ENCODE measurements around the gene SLC10A7. TPM values are rescaled to one million over a fixed set of nuclear protein-coding genes. Genes with fewer than 3 reads are reported as not detected.

Gene SLC10A7
- total RNA-seq, 2 donors from 2014 or later: 28.3 to 31.9 TPM

GRCh38 chr4:146245850-146246249, 275.9 kb downstream of the SLC10A7 start:
- Mint-ChIP-seq H3K27ac (no peak overlapping the region), H3K9me3 (no peaks in the 10 kb centered on the region), H3K36me3 (ENCODE audit: insufficient read depth in 2 of 2) (no peaks in the 10 kb centered on the region), H3K4me1 (ENCODE audit: low read depth) (peaks cover 52% of the 10 kb centered on the region), H3K27me3 (ENCODE audit: low read depth) (no peaks in the 10 kb centered on the region), H3K4me3 (no peak overlapping the region)
- DNase-seq: no peak
- no peak for ATAC-seq (replicated peaks in 1 of 2)

DNA sequence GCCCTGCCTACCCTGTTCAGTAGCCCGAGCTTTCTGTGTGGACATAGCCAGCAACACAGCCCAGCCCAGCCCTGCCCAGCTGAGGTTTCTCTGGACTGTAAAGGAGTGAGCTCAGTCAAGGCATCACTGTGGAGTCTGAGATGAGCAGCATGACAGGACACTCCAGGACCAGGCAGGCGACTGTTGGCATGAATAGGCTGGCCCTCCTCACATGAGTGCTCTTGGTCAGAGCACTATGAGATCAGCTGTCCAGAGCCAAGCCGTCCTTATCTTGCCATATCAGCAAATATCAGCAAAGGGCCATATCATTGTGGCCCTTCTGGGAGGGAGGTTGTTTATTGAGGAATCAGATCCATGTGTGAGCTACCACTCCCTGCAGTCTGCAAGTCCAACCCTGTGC, 276.5 kb downstream of the SLC10A7 start:
- H3K4me3 Mint-ChIP-seq: no peak overlapping the region
- no peak overlapping the region for H3K27ac Mint-ChIP-seq
- H3K9me3 Mint-ChIP-seq: no peaks in the 10 kb centered on the region
- H3K36me3 Mint-ChIP-seq (ENCODE audit: insufficient read depth in 2 of 2): no peaks in the 10 kb centered on the region
- no peaks in the 10 kb centered on the region for H3K27me3 Mint-ChIP-seq (ENCODE audit: low read depth)
- H3K4me1 Mint-ChIP-seq (ENCODE audit: low read depth): peaks cover 52% of the 10 kb centered on the region
- ATAC-seq (replicated peaks in 1 of 2) (no peak), DNase-seq (no peak)

- Mint-ChIP-seq H3K36me3 (ENCODE audit: insufficient read depth in 2 of 2) (no peaks in the 10 kb centered on the region), H3K27me3 (ENCODE audit: low read depth) (no peaks in the 10 kb centered on the region), H3K27ac (no peak overlapping the region), H3K4me1 (ENCODE audit: low read depth) (peaks cover 52% of the 10 kb centered on the region), H3K9me3 (no peaks in the 10 kb centered on the region), H3K4me3 (peak overlapping the region; percentile 82 to 85)
- ATAC-seq (replicated peaks in 1 of 2): no peak
- DNase-seq: no peak
Observed at GRCh38 chr4:146244496-146244895, 277.2 kb downstream of the SLC10A7 start.

DNA sequence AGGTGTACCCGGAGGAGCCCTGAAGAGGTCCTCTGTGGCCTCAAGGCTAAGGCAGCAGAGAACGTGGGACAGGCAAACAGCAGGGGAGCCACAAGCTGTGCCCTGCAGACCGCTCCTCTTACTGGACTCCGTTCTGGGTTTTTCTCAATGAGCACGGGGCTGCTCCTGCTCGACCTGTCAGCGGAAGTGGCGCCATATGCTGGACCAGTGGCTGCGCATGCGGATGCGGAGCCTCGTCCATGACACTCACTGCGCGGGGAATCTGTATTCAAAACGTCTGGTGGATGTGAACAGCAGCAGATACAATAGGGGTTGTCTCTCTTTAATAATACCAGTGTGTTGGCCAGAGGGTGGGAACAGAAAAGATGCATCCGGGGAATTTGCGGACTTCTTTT, 277.9 kb downstream of the SLC10A7 start:
- peaks cover 52% of the 10 kb centered on the region for H3K4me1 Mint-ChIP-seq (ENCODE audit: low read depth)
- H3K27me3 Mint-ChIP-seq (ENCODE audit: low read depth): no peaks in the 10 kb centered on the region
- ATAC-seq (replicated peaks in 1 of 2) (no peak), DNase-seq (no peak)
- H3K27ac Mint-ChIP-seq: no peak overlapping the region
- H3K36me3 Mint-ChIP-seq (ENCODE audit: insufficient read depth in 2 of 2): no peaks in the 10 kb centered on the region
- peak overlapping the region; percentile 82 to 85 for H3K4me3 Mint-ChIP-seq
- H3K9me3 Mint-ChIP-seq: no peaks in the 10 kb centered on the region

DNA sequence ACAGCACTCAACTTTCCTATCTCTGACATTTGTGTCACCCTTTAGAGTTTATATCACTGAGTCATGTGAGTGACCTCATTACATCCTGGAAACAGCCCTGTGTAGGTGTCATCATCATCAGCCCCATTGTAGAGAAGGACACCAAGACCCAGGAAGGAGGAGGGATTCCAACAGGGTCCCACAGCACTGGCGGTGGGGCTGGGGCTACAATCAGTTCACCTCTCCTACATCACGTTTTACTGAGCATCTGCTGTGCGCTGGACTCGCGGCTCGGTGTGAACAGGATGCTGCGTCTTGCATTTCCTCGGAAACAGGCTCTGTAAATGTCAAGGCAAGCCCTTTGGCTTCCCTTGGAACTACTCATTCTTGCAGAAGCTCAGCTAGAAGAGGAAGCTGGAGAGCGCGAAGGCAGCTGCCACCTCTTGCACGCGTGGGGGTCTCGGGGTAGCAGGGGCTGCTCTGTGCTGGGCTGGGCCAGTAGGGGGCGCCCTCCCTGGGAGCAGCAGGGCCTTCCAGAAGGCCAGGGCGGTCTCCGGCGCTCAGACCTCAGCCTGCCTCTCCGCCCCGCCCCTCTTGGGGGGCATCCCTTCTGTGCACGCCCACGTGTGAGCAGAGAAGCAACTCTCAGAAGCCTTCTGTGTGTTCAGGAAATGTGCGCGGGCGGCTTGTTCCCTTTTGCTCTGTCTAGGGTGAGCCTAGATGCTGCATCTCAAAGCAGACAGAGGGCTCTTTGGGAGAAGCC, 278.4 kb downstream of the SLC10A7 start:
- Mint-ChIP-seq H3K27me3 (ENCODE audit: low read depth) (no peaks in the 10 kb centered on the region), H3K9me3 (no peaks in the 10 kb centered on the region), H3K27ac (peak overlapping the region; percentile 87), H3K36me3 (ENCODE audit: insufficient read depth in 2 of 2) (no peaks in the 10 kb centered on the region), H3K4me1 (ENCODE audit: low read depth) (peaks cover 52% of the 10 kb centered on the region), H3K4me3 (peak overlapping the region; percentile 82 to 85)
- ATAC-seq (replicated peaks in 1 of 2): peak; percentile 79 to 82
- peak; percentile 79 to 80 for DNase-seq

- ATAC-seq (replicated peaks in 1 of 2) (no peak), DNase-seq (no peak)
- Mint-ChIP-seq H3K4me1 (ENCODE audit: low read depth) (peaks cover 20% of the 10 kb centered on the region), H3K27ac (no peak overlapping the region), H3K4me3 (no peak overlapping the region), H3K36me3 (ENCODE audit: insufficient read depth in 2 of 2) (no peaks in the 10 kb centered on the region), H3K9me3 (no peaks in the 10 kb centered on the region), H3K27me3 (ENCODE audit: low read depth) (peaks cover 7% of the 10 kb centered on the region)
Observed at GRCh38 chr4:146238107-146238506, 283.6 kb downstream of the SLC10A7 start.

DNA sequence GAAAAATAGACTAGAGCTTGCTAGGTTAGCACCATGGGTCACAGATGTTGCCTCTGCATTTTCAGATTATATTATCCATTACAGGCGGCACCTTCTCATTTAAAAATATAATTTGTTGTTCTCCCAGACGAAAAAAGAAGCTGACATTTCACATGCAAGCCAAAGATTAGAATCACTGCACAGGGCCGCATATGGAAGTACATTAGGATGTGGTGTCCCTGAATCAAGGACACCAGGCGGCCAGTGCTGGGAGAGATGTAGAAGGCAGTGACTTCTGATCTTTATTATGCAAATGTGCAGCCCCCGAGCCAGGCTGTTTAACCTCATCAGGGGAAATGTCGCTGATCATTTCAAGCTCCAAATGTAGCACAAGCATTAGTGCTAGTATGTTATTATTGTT, 284.6 kb downstream of the SLC10A7 start:
- Mint-ChIP-seq H3K4me3 (no peak overlapping the region), H3K4me1 (ENCODE audit: low read depth) (peaks cover 12% of the 10 kb centered on the region), H3K27me3 (ENCODE audit: low read depth) (peaks cover 7% of the 10 kb centered on the region), H3K36me3 (ENCODE audit: insufficient read depth in 2 of 2) (no peaks in the 10 kb centered on the region), H3K27ac (no peak overlapping the region), H3K9me3 (peaks cover under 1 to 4% of the 10 kb centered on the region in 2 donors)
- DNase-seq (no peak), ATAC-seq (replicated peaks in 1 of 2) (no peak)

- peaks cover 7% of the 10 kb centered on the region for H3K27me3 Mint-ChIP-seq (ENCODE audit: low read depth)
- H3K9me3 Mint-ChIP-seq: peaks cover 5 to 6% of the 10 kb centered on the region in 2 donors
- H3K4me3 Mint-ChIP-seq: no peak overlapping the region
- no peaks in the 10 kb centered on the region for H3K36me3 Mint-ChIP-seq (ENCODE audit: insufficient read depth in 2 of 2)
- ATAC-seq (replicated peaks in 1 of 2) (no peak), DNase-seq (no peak)
- H3K4me1 Mint-ChIP-seq (ENCODE audit: low read depth): peaks cover 3% of the 10 kb centered on the region
- H3K27ac Mint-ChIP-seq: no peak overlapping the region
Observed at GRCh38 chr4:146236216-146236615, 285.5 kb downstream of the SLC10A7 start.

DNA sequence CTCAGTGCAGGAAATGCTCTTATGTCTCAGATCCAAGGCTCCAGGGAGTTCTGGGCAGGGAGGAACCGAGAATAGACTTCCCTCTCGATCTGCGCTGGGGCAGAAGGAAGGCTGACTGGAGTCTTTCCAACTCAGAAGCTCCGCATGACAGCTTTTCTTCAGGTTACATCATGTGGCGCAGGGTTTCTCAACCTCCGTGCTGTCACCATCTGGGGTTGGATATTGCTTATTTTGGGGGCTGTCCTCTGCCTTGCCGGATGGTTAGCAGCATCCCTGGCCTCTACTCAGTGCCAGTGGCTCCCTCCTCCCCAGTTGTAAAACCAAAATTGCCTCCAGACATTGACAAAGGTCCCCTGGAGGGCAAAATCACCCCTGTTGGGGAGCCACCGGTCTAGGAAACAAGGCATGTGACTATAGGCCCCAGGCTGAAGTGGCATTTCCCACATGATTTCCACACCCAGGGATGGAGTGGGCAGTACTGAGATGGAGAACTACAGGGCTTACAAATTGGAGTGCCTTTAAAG, 286.0 kb downstream of the SLC10A7 start:
- Mint-ChIP-seq H3K36me3 (ENCODE audit: insufficient read depth in 2 of 2) (no peaks in the 10 kb centered on the region), H3K27me3 (ENCODE audit: low read depth) (peaks cover 7% of the 10 kb centered on the region), H3K4me3 (no peak overlapping the region), H3K27ac (no peak overlapping the region), H3K9me3 (peaks cover 5 to 6% of the 10 kb centered on the region in 2 donors), H3K4me1 (ENCODE audit: low read depth) (no peaks in the 10 kb centered on the region)
- no peak for ATAC-seq (replicated peaks in 1 of 2)
- no peak for DNase-seq

DNA sequence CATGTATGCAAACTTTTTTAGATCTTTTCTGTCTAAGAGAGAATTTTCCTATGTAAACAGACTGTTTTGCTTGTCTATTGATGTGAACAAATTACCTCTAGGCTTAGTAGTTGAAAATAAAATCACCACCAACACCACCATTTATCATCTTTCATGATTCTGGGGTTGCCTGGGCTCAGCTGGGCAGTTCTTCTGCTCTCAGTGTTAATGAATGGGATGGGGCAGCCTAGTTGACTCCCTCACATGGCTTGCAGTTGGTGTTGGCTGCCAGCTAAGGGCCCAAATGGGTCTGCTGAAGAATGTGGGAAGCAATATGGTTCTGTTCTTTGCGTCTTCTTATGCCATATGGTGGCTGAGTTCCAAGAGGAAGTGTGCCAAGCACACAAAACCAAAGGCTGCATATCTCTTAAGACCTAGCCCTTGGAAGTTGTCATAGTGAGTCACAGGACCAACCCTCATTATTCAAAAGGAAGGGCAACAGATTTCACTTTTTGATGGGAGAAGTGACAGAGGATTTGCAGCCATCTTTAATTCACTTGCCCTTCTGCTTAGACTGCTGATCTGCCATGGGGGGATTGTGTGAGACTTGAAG, 289.5 kb downstream of the SLC10A7 start:
- ATAC-seq (replicated peaks in 1 of 2): no peak
- H3K36me3 Mint-ChIP-seq (ENCODE audit: insufficient read depth in 2 of 2): no peaks in the 10 kb centered on the region
- H3K9me3 Mint-ChIP-seq: peaks cover 5 to 6% of the 10 kb centered on the region in 2 donors
- H3K27ac Mint-ChIP-seq: no peak overlapping the region
- no peaks in the 10 kb centered on the region for H3K4me1 Mint-ChIP-seq (ENCODE audit: low read depth)
- no peak overlapping the region for H3K4me3 Mint-ChIP-seq
- no peaks in the 10 kb centered on the region for H3K27me3 Mint-ChIP-seq (ENCODE audit: low read depth)
- no peak for DNase-seq

GRCh38 chr4:146229406-146229805, 292.3 kb downstream of the SLC10A7 start:
- Mint-ChIP-seq H3K4me1 (ENCODE audit: low read depth) (no peaks in the 10 kb centered on the region), H3K27ac (no peak overlapping the region), H3K36me3 (ENCODE audit: insufficient read depth in 2 of 2) (no peaks in the 10 kb centered on the region), H3K27me3 (ENCODE audit: low read depth) (no peaks in the 10 kb centered on the region), H3K9me3 (peaks cover 5 to 6% of the 10 kb centered on the region in 2 donors), H3K4me3 (no peak overlapping the region)
- DNase-seq: no peak
- no peak for ATAC-seq (replicated peaks in 1 of 2)

DNA sequence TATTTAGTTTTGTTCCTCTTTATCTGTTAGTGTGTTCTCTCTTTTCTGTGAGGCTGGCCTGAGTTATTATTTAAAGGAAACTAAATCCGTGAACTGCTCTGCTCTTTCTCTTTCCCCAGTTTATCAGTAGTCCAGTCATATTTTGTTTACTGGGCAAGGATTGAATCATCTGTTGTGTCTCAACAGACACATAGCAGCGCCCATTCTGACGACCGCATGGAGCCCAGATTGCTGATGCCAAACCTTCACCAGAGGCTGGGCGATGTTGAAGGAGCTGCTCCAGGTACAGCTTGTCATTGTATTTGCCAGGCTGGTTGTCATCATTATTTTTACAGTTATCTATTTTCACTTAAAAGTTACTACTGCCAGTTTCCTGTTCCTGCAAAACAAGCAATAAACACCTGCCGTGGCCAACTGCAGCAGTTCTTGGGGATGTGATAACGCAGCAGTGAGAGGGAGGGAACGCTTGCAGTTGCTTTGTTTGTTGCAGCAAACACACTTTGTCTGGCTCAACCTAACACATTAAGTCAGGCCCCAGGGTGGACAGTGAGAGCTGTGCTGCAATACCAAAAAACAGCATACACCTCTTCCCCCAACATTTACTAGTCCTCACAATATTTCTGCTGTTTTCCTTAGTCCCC, 297.3 kb downstream of the SLC10A7 start:
- no peak for ATAC-seq (replicated peaks in 1 of 2)
- no peaks in the 10 kb centered on the region for H3K4me1 Mint-ChIP-seq (ENCODE audit: low read depth)
- no peak for DNase-seq
- no peaks in the 10 kb centered on the region for H3K27me3 Mint-ChIP-seq (ENCODE audit: low read depth)
- no peaks in the 10 kb centered on the region for H3K36me3 Mint-ChIP-seq (ENCODE audit: insufficient read depth in 2 of 2)
- H3K27ac Mint-ChIP-seq: no peak overlapping the region
- no peaks in the 10 kb centered on the region for H3K9me3 Mint-ChIP-seq
- H3K4me3 Mint-ChIP-seq: no peak overlapping the region

DNA sequence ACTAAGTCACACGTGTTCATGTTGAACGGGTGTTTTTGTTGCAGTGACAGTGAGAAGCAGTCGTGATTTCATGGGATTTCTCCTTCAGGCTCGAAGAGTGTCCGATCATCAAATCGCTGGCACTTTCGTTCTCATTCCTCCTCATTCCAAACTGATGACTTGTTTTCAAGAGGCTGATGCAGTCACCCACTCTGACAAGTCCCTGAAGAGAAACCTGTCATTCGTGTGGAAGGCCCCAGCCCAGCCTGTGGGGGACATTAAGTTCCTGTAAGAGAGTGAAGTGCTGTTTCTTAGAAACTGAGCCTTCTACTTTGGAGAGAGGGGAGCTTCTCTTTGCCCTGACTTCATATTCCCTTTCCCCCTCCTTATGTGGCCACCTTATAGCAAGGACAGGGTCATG, 299.4 kb downstream of the SLC10A7 start:
- Mint-ChIP-seq H3K36me3 (ENCODE audit: insufficient read depth in 2 of 2) (no peaks in the 10 kb centered on the region), H3K9me3 (no peaks in the 10 kb centered on the region), H3K27me3 (ENCODE audit: low read depth) (no peaks in the 10 kb centered on the region), H3K4me3 (no peak overlapping the region), H3K27ac (peak overlapping the region; percentile 72), H3K4me1 (ENCODE audit: low read depth) (no peaks in the 10 kb centered on the region)
- DNase-seq (no peak), ATAC-seq (replicated peaks in 1 of 2) (no peak)
